HepG2 (cell line): ENCODE data around the gene HNRNPH2. TPM values are rescaled to one million over a fixed set of nuclear protein-coding genes. Genes with fewer than 3 reads are reported as not detected.

Experiments used
- KDM1A ChIP-seq: IDR thresholded peaks from 2 replicates; pipeline ENCODE4 v1.6.1; 2016; ENCODE audit warnings: missing compliant biosample characterization
- MIER2 ChIP-seq: IDR thresholded peaks from 2 replicates; pipeline ENCODE4 v1.6.1; 2016; ENCODE audit warnings: missing biosample characterization, missing genetic modification reagents
- MZF1 ChIP-seq: sonication (generic); formaldehyde crosslinking; IDR thresholded peaks from 2 replicates; pipeline ENCODE4 v1.8.1; 2023; ENCODE audit warnings: mild to moderate bottlenecking, missing genetic modification reagents, borderline replicate concordance
- NCOR1 ChIP-seq: fragments of 200-600 bp; sonication (generic); IDR thresholded peaks from 2 replicates; pipeline ENCODE4 v1.7.0; 2017; ENCODE audit warnings: antibody characterized with exemption, low read length, borderline replicate concordance
- NFKBIZ ChIP-seq: IDR thresholded peaks from 2 replicates; pipeline ENCODE4 v1.6.1; 2018; ENCODE audit warnings: missing genetic modification reagents, missing compliant biosample characterization
- PAF1 ChIP-seq: IDR thresholded peaks from 2 replicates; pipeline ENCODE4 v1.6.1; 2016; ENCODE audit warnings: missing genetic modification reagents, missing compliant biosample characterization
- POLR2AphosphoS5 ChIP-seq: IDR thresholded peaks from 2 replicates; pipeline ENCODE4 v1.6.1; 2012; ENCODE audit warnings: low read depth, low read length
- TOE1 ChIP-seq: sonication (generic); formaldehyde crosslinking; IDR thresholded peaks from 2 replicates; pipeline ENCODE4 v1.4.0; 2020; ENCODE audit warnings: mild to moderate bottlenecking, missing genetic modification reagents
- WIZ ChIP-seq: sonication (generic); formaldehyde crosslinking; IDR thresholded peaks from 2 replicates; pipeline ENCODE4 v1.5.1; 2020; ENCODE audit warnings: mild to moderate bottlenecking, missing genetic modification reagents
- ZNF121 ChIP-seq: sonication (generic); formaldehyde crosslinking; IDR thresholded peaks from 2 replicates; pipeline ENCODE4 v1.5.0; 2020; ENCODE audit warnings: mild to moderate bottlenecking, missing genetic modification reagents
- ZNF253 ChIP-seq: sonication (generic); formaldehyde crosslinking; IDR thresholded peaks from 2 replicates; pipeline ENCODE4 v1.8.0; 2022; ENCODE audit warnings: mild to moderate bottlenecking, missing genetic modification reagents, borderline replicate concordance
- ZNF264 ChIP-seq: sonication (generic); formaldehyde crosslinking; IDR thresholded peaks from 2 replicates; pipeline ENCODE4 v1.4.0; 2020; ENCODE audit warnings: missing genetic modification reagents
- ZNF446 ChIP-seq: sonication (generic); formaldehyde crosslinking; IDR thresholded peaks from 2 replicates; pipeline ENCODE4 v1.5.0; 2020; ENCODE audit warnings: mild to moderate bottlenecking, missing genetic modification reagents
- ZNF510 ChIP-seq: sonication (generic); formaldehyde crosslinking; IDR thresholded peaks from 2 replicates; pipeline ENCODE4 v1.4.0; 2020; ENCODE audit warnings: low read depth, mild to moderate bottlenecking, missing genetic modification reagents
- ZNF562 ChIP-seq: sonication (generic); formaldehyde crosslinking; IDR thresholded peaks from 2 replicates; pipeline ENCODE4 v1.8.0; 2022; ENCODE audit warnings: missing genetic modification reagents, borderline replicate concordance
- ZNF572 ChIP-seq: sonication (generic); formaldehyde crosslinking; IDR thresholded peaks from 2 replicates; pipeline ENCODE4 v1.5.1; 2020; ENCODE audit warnings: mild to moderate bottlenecking, missing genetic modification reagents
- ZNF605 ChIP-seq: sonication (generic); formaldehyde crosslinking; IDR thresholded peaks from 2 replicates; pipeline ENCODE4 v1.8.0; 2022; ENCODE audit warnings: mild to moderate bottlenecking, missing genetic modification reagents
- ZNF674 ChIP-seq: sonication (generic); formaldehyde crosslinking; IDR thresholded peaks from 2 replicates; pipeline ENCODE4 v1.5.0; 2020; ENCODE audit warnings: low read depth, mild to moderate bottlenecking, missing genetic modification reagents
- ZNF75D ChIP-seq: sonication (generic); formaldehyde crosslinking; IDR thresholded peaks from 2 replicates; pipeline ENCODE4 v1.8.1; 2023; ENCODE audit warnings: missing genetic modification reagents, mild to moderate bottlenecking, borderline replicate concordance
- polyA plus RNA-seq, 8 experiments: library from polyadenylated mRNA; depleted of rRNA in 3 of 8; stranded (reverse) in 7 of 8; unstranded in 1 of 8; fragments of >200 nt; fragmentation: Illumina TruSeq in 4 of 8; extraction: Trizol in 4 of 8; gene quantifications; 2 replicates each; pipeline versions ENCODE4 v1.2.1 to v1.2.3, GENCODE V29; 2011 to 2016; ENCODE audit warnings: low read depth in 4 of 8, missing spikeins in 1 of 8, mixed read lengths in 1 of 8; ENCODE audit not compliant: insufficient read depth in 1 of 8
- total RNA-seq, 5 experiments: library from RNA; depleted of rRNA; stranded (reverse); fragments of >200 nt; fragmentation: Illumina TruSeq; extraction: Trizol; gene quantifications; 2 replicates each; pipeline ENCODE4 v1.2.3, GENCODE V29; 2016; ENCODE audit warnings: low read depth in 1 of 5
- TF ChIP-seq, protein P1 (sequence below): IDR thresholded peaks from 2 replicates; pipeline ENCODE4 v1.6.1; 2016; ENCODE audit warnings: low read depth, missing genetic modification reagents, missing compliant biosample characterization
- TF ChIP-seq, protein P2 (sequence below): IDR thresholded peaks from 2 replicates; pipeline ENCODE4 v1.6.1; 2016; ENCODE audit warnings: missing compliant biosample characterization, missing genetic modification reagents, borderline replicate concordance
- TF ChIP-seq, protein P3 (sequence below): sonication (generic); formaldehyde crosslinking; IDR thresholded peaks from 2 replicates; pipeline ENCODE4 v1.4.0; 2020; ENCODE audit warnings: missing genetic modification reagents, mild to moderate bottlenecking, borderline replicate concordance

HNRNPH2 gene
- total and polyA plus RNA-seq, 2 of the 13 experiments (the other 11 are each of a cell fraction or from before 2014, with no cell fraction given) = 23.8 to 56.9 TPM

- TF ChIP-seq, protein P1, sequence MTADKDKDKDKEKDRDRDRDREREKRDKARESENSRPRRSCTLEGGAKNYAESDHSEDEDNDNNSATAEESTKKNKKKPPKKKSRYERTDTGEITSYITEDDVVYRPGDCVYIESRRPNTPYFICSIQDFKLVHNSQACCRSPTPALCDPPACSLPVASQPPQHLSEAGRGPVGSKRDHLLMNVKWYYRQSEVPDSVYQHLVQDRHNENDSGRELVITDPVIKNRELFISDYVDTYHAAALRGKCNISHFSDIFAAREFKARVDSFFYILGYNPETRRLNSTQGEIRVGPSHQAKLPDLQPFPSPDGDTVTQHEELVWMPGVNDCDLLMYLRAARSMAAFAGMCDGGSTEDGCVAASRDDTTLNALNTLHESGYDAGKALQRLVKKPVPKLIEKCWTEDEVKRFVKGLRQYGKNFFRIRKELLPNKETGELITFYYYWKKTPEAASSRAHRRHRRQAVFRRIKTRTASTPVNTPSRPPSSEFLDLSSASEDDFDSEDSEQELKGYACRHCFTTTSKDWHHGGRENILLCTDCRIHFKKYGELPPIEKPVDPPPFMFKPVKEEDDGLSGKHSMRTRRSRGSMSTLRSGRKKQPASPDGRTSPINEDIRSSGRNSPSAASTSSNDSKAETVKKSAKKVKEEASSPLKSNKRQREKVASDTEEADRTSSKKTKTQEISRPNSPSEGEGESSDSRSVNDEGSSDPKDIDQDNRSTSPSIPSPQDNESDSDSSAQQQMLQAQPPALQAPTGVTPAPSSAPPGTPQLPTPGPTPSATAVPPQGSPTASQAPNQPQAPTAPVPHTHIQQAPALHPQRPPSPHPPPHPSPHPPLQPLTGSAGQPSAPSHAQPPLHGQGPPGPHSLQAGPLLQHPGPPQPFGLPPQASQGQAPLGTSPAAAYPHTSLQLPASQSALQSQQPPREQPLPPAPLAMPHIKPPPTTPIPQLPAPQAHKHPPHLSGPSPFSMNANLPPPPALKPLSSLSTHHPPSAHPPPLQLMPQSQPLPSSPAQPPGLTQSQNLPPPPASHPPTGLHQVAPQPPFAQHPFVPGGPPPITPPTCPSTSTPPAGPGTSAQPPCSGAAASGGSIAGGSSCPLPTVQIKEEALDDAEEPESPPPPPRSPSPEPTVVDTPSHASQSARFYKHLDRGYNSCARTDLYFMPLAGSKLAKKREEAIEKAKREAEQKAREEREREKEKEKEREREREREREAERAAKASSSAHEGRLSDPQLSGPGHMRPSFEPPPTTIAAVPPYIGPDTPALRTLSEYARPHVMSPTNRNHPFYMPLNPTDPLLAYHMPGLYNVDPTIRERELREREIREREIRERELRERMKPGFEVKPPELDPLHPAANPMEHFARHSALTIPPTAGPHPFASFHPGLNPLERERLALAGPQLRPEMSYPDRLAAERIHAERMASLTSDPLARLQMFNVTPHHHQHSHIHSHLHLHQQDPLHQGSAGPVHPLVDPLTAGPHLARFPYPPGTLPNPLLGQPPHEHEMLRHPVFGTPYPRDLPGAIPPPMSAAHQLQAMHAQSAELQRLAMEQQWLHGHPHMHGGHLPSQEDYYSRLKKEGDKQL = no peak
- no peak for TF ChIP-seq MIER2 (CRISPR knock-in tag)
- TF ChIP-seq, protein P2, sequence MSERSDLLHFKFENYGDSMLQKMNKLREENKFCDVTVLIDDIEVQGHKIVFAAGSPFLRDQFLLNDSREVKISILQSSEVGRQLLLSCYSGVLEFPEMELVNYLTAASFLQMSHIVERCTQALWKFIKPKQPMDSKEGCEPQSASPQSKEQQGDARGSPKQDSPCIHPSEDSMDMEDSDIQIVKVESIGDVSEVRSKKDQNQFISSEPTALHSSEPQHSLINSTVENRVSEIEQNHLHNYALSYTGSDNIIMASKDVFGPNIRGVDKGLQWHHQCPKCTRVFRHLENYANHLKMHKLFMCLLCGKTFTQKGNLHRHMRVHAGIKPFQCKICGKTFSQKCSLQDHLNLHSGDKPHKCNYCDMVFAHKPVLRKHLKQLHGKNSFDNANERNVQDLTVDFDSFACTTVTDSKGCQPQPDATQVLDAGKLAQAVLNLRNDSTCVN (CRISPR knock-in tag) = no peak
- no peak for TF ChIP-seq ZNF121 (CRISPR knock-in tag)
- no peak for TF ChIP-seq TOE1 (CRISPR knock-in tag)
- TF ChIP-seq WIZ (CRISPR knock-in tag) = no peak
- no peak for TF ChIP-seq ZNF674 (CRISPR knock-in tag)
- no peak for TF ChIP-seq NCOR1
- TF ChIP-seq KDM1A = no peak
- no peak for TF ChIP-seq ZNF75D (CRISPR knock-in tag)
- TF ChIP-seq NFKBIZ (CRISPR knock-in tag) = no peak
- no peak for TF ChIP-seq ZNF510 (CRISPR knock-in tag)
- no peak for TF ChIP-seq MZF1 (CRISPR knock-in tag)
- TF ChIP-seq POLR2AphosphoS5 = peak; percentile 71
- TF ChIP-seq ZNF562 (CRISPR knock-in tag) = no peak
- TF ChIP-seq ZNF253 (CRISPR knock-in tag) = no peak
- TF ChIP-seq ZNF572 (CRISPR knock-in tag) = no peak
- no peak for TF ChIP-seq ZNF446 (CRISPR knock-in tag)
- no peak for TF ChIP-seq ZNF605 (CRISPR knock-in tag)
- no peak for TF ChIP-seq ZNF264 (CRISPR knock-in tag)
- no peak for TF ChIP-seq PAF1 (CRISPR knock-in tag)
- TF ChIP-seq, protein P3, sequence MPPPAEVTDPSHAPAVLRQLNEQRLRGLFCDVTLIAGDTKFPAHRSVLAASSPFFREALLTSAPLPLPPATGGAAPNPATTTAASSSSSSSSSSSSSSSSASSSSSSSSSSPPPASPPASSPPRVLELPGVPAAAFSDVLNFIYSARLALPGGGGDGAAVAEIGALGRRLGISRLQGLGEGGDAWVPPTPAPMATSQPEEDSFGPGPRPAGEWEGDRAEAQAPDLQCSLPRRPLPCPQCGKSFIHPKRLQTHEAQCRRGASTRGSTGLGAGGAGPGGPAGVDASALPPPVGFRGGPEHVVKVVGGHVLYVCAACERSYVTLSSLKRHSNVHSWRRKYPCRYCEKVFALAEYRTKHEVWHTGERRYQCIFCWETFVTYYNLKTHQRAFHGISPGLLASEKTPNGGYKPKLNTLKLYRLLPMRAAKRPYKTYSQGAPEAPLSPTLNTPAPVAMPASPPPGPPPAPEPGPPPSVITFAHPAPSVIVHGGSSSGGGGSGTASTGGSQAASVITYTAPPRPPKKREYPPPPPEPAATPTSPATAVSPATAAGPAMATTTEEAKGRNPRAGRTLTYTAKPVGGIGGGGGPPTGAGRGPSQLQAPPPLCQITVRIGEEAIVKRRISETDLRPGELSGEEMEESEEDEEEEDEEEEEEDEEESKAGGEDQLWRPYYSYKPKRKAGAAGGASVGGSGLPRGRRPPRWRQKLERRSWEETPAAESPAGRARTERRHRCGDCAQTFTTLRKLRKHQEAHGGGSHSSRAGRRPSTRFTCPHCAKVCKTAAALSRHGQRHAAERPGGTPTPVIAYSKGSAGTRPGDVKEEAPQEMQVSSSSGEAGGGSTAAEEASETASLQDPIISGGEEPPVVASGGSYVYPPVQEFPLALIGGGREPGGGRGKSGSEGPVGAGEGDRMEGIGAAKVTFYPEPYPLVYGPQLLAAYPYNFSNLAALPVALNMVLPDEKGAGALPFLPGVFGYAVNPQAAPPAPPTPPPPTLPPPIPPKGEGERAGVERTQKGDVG (CRISPR knock-in tag) = no peak
Measured at GRCh38 chrX:101407748-101408531, at the start of gene HNRNPH2, which contains the start of gene GLA (continued).
